GM23338 (cell line): Measurements from ENCODE around the gene GLTP.

ENCODE experiments used
- CREB1 ChIP-seq: fragments of 250-450 bp; sonication (Bioruptor Pico); IDR thresholded peaks from 2 replicates; pipeline ENCODE4 v1.5.0; 2020; ENCODE audit warnings: low read depth, mild to moderate bottlenecking, moderate library complexity
- CTCF ChIP-seq, 2 experiments: fragments of 200-600 bp in 1 of 2; sonication (generic) in 1 of 2; conservative IDR thresholded peaks; 2 replicates each; pipeline versions ENCODE4 v1.5.1 to v1.6.1; 2016 to 2017; ENCODE audit warnings: antibody characterized with exemption in 2 of 2, low read depth in 2 of 2, mild to moderate bottlenecking in 2 of 2, moderate library complexity in 1 of 2
- POLR2AphosphoS5 ChIP-seq: IDR thresholded peaks from 2 replicates; pipeline ENCODE4 v1.6.1; 2016; ENCODE audit warnings: antibody characterized with exemption, low read depth
- ZNF114 ChIP-seq: fragments of 250-450 bp; sonication (Bioruptor Pico); IDR thresholded peaks from 2 replicates; pipeline ENCODE4 v1.5.0; 2020; ENCODE audit warnings: mild to moderate bottlenecking, moderate library complexity

- no peak for TF ChIP-seq CTCF (conservative IDR thresholded peaks at IDR 0.05; ENCODE audit: low read depth in 2 of 2)
- no peak for TF ChIP-seq POLR2AphosphoS5
- no peak for TF ChIP-seq CREB1 (CRISPR knock-in tag)
- no peak for TF ChIP-seq ZNF114 (CRISPR knock-in tag)
Measured at GRCh38 chr12:109888179-109889020, 8.1 kb upstream of the GLTP start.
